Stimulated activated CD4-positive, alpha-beta T cell treated with anti-CD3 and anti-CD28 coated beads, Interleukin-4, amount 100 ng/mL, for 4 hours (primary cell): ENCODE measurements around the gene BLVRA.
A peak's percentile ranks its signal among the peaks of the same experiment; 100 is the strongest.

ENCODE experiments used
- DNase-seq, 2 experiments: peaks; one replicate each; pipeline ENCODE4 v3.0.0-alpha.2; 2020

The BLVRA gene

DNA sequence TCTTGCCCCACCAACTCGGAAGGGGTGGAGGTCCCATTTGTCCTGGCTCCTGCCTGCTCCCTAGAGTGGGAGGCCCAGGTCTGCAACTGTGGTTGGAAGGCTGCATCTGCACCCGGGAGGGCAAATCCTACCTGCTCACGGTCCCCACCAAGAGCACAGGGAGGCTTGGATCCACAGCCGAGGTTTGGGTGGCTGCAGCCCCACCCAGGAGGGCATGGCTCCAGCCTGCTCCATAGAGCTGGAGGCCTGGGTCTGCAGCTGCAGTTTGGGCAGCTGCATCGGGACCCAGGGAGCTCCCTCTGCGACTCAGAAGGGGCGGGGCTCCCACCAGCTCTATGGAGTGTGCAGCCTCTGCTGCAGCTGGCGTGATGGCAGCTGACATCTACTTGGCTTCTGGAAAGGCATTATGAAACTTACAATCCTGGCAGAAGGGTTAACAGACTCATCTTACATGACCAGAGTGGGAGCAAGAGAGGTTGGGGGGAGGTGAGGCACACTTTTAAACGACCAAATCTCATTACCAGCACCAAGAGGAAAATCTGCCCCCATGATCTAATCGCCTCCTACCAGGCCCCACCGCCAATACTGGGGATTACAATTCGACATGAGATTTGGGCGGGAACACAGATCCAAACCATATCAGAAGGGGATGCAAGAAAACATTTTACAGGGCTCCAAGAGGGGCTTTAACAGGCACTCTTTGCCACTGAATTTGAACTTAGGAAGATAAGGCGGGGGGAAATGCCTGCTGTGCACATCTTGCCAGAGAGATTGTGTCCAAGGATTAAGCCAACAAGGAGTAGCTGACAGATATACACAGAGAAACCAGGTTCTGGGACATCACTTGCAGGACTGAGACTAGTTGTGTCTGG lies 8.2 kb upstream of the BLVRA start:
- DNase-seq, result no peak

DNA sequence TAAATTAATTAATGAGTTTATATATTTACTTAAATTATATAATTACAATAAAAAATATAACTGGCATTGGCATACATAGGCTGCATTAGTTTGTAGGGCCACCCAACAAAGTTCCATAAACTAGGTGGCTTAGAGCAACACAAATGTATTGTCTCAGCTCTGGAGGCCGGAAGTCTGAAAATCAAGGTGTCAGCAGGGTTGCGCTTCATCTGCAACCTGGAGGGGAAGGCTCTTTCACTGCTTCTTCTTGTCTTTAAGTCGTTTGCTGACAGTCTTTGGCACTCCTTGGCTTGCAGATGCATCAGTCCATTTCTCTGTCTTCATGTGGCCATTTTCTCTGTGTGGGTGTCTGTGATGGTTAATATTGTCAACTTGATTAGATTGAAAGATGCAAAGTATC lies 6.1 kb upstream of the BLVRA start:
- DNase-seq, result no peak

DNA sequence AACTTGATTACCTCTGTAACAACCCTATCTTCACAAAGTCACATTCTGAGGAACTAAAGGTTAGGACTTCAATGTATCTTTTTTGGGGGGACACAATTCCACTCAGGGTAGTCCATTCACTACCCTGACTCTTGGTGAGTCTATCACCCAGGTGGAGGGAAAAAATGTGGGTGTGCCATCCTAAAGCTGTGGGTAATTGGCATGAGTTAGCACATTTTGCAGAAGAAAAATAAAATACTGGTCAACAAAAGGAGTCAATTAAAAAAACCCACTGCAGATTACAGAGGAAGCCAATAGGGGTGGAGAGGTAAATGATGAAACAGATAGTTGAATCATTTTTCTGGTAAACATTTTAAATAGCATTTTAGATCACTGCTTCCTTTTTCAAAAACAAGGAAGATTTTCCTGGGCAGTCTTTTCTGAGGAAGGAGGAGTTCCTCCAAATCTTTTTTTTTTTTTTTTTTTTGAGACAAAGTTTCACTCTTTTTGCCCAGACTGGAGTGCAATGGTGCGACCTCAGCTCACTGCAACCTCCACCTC lies 5.1 kb upstream of the BLVRA start:
- DNase-seq, result no peak

DNA sequence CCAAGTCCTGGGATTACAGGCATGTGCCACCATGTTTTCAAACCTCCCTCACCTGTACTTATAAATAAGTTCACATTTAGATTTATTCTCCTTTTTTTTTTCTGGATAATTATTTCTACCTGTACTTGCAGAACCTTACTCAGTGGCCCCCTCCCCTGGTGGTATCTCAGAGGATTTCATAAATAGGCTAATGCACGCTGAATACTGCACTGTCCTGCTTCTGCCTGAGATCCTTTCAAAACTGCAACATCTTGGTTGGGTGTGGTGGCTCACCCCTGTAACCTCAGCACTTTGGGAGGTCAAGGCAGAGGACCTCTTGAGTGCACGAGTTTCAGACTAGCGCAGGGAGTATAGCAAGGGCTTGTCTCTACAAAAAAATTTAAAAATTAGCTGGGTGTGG lies 4.6 kb upstream of the BLVRA start:
- DNase-seq, result no peak

DNA sequence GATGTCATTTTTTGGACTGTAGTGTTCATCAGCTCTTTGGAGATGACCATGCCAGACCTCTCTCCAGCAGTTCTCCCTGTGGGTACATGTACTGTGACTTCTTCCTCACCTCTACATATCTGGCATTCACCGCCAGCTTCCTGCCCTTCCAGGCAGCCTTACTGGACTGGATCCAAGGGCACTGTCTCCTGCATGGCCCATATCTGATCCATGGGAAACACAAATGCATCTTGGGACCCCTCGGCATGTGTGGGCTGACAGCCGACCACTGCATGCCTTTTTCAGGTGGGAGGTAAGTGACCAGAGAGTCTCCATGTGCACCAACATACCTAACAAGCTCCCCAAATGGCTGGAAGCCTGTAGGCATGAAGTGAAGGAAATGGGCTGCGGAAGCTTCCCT lies 3.9 kb upstream of the BLVRA start:
- DNase-seq, result no peak

DNA sequence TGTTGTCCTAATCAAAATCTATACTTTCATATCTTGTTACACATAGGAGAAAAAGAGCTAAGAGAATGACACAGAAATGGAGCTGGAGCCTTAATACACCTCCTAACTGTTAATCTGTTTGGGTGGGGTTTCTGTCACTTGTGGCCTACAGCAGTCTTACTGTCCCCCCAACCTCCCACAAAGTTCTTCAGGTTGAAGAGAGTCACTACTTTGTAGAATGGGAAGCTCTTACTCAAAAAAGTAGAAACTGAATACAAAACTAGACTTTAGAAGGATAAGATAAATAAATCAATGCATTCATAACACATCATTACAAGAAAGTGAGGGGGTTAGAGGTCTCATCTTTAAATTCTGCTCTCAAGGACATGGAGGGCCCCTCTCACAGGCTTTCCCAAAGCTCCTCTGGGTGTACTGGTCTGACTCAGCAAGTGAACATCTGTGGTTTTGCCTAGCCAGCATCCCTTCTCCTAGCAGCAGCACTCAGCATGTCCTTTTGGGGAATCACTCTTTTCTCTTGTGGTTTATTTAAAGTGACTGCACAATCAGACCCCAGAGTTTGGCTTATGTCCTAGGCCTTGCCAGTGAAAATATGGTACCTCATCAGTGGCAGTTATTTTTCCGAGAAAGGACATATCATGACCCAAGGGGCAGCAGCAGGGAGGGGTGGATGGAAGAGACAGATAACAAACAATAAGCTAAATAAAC lies 2.0 kb upstream of the BLVRA start:
- DNase-seq, result no peak

DNA sequence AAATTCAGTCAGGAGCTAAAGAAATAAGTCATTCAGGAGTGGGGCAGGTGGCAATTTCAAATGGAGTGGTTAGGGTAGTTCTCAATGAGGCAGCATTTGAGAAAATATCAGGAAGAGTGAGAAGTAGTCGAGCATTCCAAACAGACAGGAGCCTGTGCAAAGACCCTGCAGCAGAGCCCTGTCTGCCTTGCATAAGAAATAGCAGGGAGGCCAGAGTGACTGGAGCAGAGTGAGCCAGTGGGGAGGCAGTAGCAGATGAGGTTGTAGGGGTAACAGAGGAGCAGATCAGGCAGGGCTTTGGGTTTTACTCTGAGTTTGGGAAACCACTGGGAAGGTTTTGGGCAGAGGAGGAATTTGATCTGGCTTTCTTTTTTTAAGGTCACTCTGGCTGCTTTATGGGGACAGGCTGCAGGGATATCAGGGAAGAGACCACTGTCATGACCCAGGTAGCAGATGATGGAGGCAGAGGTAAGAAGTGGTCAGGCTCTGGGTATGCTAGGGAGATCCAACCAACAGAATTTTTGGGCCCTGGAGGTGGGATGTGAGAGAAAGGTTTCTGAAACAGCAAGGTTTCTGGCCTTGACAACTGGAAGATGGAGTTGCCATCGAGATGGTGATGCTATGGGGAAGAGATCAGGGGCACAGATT lies 1.3 kb upstream of the BLVRA start:
- DNase-seq, result no peak

DNA sequence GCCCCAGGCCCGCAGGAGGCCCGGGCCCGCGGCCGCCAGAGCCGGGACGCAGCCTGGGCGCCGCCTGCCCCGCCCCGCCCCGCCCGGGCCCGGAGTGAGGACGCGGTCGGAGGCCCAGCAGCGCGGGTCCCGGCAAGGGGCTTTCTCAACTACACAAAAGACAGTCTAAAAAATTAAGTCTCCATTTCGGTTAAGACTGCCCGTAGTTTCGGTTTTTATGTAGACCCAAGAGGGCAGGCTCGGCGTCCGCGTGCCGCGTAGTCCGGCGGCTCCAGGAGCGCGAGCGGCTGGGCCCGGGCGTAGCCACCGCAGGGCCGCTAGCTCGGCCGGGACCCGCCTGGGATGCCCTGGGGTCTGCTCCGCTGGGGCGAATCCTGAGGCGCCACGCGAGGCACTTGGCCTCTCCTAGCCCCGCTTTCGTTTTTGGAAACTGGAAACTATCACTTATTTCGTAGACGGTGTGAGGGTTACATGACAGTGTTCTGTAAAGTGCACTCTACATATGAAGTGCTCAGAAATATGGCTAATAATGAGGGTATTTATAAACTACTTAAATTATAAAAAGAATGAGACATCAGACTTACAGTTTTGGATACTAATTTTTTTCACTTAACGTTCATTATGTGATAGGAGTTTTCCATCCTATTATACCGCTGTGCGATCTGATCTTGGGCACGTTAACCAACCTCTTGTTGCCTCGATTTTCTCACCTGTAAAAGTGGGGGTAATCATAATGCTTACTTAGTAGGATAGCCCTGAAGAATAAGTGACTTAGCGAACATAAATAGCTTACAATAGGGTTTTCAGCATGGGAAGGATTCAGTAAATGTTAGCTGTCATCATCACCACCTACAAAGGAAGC lies 573 bp downstream of the BLVRA start:
- DNase-seq, result peak; percentile 42 to 46

DNA sequence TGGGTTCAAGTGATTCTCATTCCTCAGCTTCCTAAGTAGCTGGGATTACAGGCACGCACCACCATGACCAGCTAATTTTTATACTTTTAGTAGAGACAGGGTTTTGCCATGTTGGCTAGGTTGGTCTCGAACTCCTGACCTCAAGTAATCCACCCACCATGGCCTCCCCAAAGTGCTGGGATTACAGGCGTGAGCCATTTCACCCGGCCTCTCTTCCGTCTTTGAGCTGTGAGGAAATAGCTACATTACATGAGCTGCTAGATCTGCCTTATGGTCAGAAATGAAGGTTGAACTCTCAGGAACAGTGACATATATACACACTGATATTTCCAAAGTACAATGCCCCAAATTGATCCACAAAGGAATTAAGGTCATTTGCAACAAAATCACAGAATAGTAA lies 2.4 kb downstream of the BLVRA start:
- DNase-seq, result no peak

DNA sequence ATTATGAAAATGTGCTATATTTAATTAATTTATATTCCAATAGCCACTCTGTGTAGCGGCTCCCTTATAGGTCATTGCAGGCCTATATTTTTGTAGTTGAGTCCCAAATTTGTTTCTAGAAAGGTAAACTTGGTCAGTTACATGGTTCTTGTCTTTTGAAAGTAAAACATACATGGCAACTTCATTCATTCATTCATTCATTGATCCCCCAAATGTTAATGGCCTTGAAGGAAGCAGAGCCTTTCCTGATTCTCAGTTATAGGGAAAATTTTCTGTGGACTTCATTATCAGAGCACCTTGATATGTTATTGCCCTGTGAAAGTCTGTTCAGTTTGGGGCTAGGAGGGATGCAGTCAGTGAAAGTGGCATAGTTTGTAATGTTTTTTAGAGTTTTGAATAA lies 2.9 kb downstream of the BLVRA start:
- DNase-seq, result no peak

DNA sequence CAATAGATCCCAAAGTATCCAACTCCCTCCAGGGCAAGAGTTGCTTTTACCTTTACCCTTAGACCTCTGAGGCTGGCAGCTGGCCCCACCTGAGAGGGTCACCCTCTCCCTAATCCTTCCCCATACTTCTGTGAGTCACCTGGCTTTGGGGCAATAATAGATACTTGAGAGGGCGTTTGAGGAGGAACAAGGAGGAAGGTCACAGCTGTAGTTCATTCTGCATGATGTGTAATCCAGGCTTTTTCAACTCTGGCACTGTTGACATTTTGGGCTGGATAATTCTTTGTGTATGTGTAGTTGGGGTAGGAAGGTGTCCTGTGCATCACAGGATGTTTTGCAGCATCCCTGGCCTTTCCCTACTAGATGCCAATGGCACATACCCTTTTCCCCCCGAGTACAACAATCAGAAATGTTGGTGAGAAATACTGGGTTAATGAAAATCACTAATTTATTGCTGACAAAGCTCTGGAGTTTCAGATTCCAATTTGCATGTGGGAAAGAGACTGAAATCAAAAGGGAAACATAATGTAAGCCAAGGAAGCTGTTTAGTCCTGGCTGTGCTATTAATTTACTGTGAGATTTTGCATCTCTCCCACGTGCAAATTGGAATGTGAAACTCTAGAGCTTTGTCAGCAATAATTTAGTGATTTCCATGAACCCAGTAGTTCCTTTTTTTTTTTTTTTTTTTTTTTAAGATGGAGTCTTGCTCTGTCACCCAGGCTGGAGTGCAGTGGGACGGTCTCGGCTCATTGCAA lies 3.6 kb downstream of the BLVRA start:
- DNase-seq, result no peak

DNA sequence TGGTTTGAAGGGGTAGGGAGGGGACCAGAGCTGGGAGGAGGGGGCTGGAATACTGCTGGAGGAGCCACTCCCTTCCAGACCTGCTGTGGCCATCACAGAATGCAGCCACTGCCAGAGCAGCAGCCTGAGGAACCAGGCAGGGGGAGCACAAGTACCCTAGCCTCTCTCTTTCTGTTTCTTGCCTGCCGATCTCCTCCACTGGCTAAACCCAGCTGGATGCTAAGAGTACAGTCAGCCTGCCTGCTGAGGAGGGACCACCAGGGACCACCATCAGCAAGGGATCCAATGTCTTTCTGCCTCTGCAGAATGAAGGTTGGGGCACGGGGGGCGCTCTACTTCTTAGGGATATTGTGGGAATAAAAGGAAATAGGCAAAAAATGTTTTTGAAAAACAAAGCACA lies 4.7 kb downstream of the BLVRA start:
- no peak for DNase-seq

DNA sequence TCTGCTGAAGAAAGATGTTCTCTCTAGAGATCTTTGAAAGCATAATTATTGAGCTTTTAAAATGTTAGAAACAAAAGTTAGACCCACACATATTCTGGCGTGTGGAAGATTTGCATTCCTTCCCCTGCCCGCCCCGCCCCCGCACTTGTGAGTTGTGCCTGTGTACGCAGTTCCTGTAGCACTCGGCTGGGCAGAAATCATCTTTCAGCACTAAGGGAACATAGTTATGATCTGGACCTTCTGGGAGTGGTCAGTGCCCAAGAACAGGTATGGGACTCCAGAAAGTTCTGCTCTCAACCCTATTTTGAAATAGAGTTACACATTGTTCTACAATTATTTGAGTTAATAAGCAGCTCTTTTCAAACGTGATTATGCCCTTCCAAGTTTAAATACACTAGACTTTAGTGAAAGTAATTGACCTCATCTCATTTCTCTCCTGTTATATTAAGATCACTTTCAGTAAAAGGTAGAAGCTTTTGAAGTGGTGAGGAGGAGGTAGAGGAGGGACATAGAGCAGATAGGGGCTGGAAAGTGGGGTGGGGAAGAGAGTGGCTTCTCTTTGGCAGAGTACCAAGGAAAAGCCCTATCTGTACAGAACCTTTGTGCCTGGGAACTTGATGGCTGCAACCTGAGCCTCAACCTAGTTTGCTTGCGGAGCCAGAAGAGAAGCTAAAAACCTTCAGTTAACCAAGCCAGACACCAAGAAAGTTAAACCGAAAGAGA lies 5.7 kb downstream of the BLVRA start:
- peak; percentile 43 to 51 for DNase-seq

DNA sequence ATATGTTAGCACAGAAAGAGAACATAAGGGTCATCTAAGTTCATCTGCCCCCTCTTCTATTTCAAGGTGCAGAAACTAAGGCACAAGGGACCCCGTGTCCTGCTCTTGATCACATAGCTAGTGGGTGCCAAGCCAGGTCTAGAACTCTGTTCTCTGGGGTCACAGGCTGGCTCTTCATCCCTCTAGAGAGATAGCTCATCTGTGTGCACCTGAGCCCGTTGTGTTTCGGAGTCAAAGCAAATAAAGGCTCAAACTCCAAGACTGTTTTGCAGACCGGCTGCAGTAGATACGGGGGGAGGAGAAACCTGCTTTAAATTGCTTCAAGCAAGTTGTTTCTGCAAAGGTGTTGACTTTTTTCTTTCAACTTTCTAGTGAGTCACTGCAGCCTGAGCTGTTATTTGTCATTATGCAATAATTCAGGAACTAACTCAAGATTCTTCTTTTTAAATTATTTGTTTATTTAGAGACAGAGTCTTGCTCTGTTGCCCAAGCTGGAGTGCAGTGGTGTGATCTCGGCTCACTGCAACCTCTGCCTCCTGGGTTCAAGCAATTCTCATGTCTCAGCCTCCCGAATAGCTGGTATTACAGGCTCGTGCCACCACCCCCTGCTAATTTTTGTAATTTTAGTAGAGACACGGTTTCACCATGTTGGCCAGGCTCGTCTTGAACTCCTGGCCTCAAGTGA lies 6.5 kb downstream of the BLVRA start:
- no peak for DNase-seq

DNA sequence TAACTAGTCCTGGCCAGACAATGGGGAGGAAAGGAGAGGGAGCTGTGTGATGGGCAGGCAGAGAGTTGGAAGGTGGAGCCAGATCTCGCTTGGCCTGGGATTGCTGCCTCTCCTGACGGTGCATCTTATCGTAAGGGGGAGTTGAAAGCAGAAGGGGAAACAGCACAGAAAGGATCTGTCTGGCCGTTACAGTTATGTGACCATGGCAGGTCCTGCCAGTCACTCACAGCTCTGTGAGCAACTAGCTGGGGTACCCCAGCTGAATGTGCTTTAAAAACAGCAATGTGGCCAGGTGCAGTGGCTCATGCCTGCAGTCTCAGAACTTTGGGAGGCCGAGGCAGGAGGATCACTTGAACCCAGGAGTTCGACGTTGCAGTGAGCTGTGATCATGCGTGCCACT lies 8.1 kb downstream of the BLVRA start:
- DNase-seq, result no peak

DNA sequence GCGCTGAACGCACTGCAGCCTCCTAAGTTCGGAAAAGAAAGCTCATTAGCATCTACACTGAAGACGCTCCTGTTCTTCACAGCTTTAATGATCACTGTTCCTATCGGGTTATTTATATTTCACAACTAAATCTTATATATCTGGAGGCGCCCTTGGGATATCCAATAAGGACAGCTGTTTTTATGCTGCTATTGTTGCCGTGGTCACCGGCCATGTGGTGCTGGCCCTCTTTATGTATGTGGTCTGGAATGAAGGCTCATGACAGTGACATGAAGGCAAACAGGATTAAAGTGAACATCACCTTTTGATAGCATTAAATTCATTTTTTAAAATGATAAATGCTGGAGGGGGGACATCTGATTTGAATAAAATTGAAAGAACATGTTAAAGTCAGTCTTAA lies 8.8 kb downstream of the BLVRA start:
- DNase-seq, result no peak

DNA sequence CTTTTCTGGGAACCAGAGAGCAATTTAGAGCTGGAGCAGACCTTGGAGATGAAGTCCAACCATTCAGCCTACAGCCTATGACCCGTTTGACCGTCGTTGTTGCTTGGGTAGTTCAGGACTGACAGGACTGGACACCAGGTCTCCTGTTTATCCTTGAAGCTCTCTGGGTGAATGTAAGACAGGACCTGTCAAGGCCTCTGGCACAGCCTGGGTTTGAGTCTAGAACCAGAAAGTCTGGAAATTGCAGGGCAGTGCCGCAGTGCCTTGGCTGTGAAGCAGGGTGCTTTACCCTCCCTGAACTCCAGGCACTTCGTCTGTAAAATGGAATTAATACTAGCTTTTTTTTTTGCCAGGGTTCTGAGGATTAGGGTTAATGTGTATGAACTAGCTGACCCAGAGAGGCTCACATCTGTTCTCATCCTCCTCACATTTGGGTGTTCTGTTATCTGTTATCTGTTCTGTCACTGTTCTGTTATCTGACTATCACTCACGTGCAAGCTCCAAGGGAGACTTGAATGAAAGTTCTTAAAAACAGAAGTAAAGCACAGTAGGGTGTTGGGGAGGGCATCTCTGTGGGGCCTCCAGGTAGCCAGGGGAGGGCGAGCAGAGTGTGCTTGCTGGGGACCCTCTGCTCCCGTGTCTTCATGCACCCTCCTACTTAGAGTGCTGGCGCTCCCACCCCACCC lies 9.9 kb downstream of the BLVRA start:
- no peak for DNase-seq

DNA sequence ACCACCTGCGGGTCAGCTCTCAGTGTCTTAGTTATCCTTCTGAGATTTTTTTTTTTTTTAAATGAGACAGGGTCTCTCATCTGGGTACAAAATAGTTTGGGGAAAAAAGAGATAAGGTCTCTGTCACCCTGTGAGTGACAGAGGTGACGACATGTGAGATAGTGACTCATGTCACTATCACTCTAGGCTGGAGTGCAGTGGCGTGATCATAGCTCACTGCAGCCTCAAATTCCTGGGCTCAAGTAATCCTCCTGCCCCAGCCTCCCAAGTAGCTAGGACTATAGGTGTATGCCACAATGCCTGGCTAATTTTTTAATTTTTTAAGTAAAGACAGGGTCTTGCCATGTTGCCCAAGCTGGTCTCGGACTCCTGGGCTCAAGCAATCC lies 10.4 kb downstream of the BLVRA start:
- DNase-seq, result no peak

DNA sequence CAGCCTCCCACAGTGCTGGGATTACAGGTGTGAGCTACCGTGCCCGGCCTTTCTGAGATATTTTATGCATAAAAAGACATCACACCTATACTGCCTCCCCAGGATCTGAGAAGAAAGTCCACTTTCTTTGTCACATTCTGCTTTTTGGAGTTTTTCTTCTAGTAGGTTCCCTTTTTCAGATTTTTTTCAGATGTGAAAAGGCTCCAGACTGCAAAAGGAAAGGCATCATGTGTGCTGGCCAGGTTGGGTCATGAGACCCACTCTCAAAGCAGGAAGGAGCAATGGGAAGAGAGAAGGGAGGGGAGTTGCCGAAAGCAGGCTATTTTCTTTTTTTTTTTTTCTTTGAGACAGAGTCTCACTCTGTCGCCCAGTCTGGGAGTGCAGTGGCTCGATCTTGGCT lies 10.8 kb downstream of the BLVRA start:
- no peak for DNase-seq
